ENCODE measurements around the gene UBE2O.
A peak's percentile ranks its signal among the peaks of the same experiment; 100 is the strongest.
"Not testable (repeated sequence)": the region's sequence is repeated elsewhere in the genome, so short reads cannot be mapped to it uniquely, and the experiment has no call there.

UBE2O gene

DNA sequence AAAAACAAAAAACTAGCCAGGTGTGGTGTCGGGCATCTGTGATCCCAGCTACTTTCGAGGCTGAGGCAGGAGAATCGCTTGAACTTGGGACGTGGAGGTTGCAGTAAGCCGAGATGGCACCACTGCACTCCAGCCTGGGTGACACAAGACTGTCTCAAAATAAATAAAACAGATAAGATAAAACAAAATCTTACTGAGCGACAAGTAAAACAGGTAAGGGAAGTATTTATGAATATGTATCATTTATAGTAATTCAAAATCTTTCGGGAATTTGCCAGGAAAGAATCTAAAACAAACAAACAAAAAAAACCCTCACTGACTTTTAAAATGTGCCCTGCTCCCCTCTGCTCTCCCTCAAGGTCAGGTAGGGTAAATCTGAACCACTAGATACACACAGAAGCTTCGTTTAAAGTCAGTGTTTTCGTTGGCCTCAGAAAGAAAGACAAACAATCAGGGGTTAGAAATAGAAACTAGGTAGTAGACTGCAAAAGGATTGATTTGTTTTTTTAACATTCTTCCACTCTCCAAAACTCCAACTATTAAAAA lies 101.4 kb downstream of the UBE2O start:
- TF ChIP-seq, protein P1, sequence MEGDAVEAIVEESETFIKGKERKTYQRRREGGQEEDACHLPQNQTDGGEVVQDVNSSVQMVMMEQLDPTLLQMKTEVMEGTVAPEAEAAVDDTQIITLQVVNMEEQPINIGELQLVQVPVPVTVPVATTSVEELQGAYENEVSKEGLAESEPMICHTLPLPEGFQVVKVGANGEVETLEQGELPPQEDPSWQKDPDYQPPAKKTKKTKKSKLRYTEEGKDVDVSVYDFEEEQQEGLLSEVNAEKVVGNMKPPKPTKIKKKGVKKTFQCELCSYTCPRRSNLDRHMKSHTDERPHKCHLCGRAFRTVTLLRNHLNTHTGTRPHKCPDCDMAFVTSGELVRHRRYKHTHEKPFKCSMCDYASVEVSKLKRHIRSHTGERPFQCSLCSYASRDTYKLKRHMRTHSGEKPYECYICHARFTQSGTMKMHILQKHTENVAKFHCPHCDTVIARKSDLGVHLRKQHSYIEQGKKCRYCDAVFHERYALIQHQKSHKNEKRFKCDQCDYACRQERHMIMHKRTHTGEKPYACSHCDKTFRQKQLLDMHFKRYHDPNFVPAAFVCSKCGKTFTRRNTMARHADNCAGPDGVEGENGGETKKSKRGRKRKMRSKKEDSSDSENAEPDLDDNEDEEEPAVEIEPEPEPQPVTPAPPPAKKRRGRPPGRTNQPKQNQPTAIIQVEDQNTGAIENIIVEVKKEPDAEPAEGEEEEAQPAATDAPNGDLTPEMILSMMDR (conservative IDR thresholded peaks at IDR 0.05), result no peak
- peak overlapping the region; percentile 97 for H3K27ac ChIP-seq

DNA sequence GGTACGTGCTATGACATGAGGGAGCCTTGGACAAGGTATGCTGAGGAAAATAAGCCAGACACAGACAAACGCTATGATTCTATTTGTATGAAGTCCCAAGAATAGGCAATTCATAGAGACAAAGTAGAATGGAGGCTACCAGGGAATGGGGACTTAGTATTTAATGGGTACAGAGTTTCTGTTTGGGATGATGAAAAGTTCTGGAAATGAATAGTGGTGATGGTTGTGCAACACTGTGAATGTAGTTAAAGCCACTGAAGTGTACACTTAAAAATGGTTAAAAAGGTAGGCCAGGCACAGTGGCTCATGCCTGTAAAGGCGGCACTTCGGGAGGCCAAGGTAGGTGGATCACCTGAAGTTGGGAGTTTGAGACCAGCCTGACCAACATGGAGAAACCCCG lies 102.5 kb downstream of the UBE2O start:
- H3K27ac ChIP-seq, result peak overlapping the region; percentile 97
- TF ChIP-seq, protein P1 (conservative IDR thresholded peaks at IDR 0.05), result no peak

DNA sequence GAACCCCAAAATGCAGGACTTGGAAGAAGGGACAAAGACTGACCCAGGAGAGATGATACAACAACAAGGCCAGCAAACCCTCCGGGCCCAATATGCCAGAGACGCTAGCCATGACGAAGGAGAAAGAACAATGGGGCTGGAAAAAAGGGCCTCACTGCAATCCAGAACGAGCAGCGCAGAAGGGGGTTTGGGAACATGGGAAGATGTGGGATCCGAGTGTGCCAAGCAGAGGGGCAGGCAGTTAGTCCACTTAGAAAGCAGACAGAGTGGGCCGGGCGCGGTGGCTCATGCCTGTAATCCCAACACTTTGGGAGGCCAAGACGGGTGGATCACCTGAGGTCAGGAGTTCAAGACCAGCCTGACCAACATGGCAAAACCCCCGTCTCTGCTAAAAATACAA lies 106.0 kb downstream of the UBE2O start:
- not testable (repeated sequence) for H3K27ac ChIP-seq

DNA sequence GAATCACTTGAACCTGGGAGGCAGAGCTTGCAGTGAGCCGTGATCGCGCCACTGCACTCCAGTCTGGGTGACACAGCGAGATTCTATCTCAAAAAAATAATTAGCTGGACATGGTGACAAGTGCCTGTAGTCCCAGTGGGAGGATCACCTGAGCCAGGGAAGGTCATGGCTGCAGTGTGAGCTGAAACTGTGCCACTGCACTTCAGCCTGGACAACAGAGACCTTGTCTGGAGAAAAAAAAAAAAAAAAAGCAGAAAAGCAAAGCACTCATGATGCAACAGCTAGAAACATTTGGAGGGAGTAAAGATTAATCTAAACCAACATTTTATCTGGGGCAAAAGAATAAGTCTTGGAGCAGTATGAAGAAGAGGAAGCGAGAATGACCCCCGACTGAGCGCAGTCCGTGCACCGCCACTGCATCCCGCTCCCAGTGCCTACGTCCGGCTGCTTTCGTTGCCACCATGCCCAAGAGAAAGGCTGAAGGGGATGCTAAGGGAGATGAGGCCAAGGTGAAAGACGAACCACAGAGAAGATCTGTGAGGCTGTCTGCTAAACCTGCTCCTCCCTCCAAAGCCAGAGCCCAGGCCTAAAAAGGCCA lies 107.5 kb downstream of the UBE2O start:
- TF ChIP-seq, protein P1 (conservative IDR thresholded peaks at IDR 0.05), result no peak
- no peak overlapping the region for H3K27ac ChIP-seq

DNA sequence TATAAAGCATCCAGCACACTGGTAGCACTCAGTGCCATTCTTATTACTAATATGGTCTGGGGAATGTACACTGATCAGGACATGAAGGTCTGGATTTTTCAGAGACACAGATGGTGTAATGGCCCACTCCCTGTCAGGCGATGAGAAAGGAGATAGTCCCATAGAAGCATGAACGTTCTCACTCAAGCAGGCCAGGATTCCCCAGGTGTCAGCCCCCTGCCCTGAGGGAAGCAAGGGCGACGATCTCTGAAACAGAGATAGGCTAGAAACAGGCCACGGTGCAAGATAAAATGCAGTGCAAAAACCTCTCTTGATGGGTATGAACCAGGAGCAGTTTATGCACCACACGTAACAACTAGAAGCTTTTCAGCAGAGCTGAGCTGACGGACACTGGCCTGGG lies 109.8 kb downstream of the UBE2O start:
- TF ChIP-seq, protein P1 (conservative IDR thresholded peaks at IDR 0.05), result no peak
- no peak overlapping the region for H3K27ac ChIP-seq

DNA sequence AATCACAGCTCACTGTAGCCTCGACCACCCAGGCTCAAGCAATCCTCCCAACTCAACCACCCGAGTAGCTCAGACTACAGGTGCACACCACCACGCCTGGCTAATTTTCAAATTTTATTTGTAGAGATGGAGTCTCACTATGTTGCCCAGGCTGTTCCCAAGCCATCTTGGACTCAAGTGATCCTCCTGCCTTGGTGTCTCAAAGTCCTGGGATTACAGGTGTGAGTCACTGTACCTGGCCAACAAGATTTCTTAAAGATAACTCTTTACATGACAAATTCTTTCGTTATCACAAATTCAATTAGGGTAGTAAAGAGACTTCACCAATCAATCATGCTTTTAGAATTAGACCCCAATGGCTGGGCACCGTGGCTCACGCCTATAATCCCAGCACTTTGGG lies 111.7 kb downstream of the UBE2O start:
- no peak overlapping the region for H3K27ac ChIP-seq
- TF ChIP-seq, protein P1 (conservative IDR thresholded peaks at IDR 0.05), result no peak
